Stomach smooth muscle (tissue), 2 donors: ENCODE measurements around the gene RNLS.

Experiments used
- H3K27ac ChIP-seq: one replicate; pipeline ENCODE4 v1.7.0; 2013; ENCODE audit warnings: mild to moderate bottlenecking, low read length, inconsistent platforms
- H3K27me3 ChIP-seq, 2 donors: one replicate each; pipeline ENCODE4 v1.7.0; 2013; ENCODE audit warnings: low read length in 2 of 2; ENCODE audit not compliant: insufficient read depth in 2 of 2, control insufficient read depth in 1 of 2
- H3K36me3 ChIP-seq, 2 donors: one replicate each; pipeline ENCODE4 v1.7.0; 2013; ENCODE audit warnings: low read length in 2 of 2; ENCODE audit not compliant: control insufficient read depth in 2 of 2, insufficient read depth in 2 of 2
- H3K4me1 ChIP-seq: one replicate; pipeline ENCODE4 v1.7.0; 2013; ENCODE audit warnings: low read length; ENCODE audit not compliant: control insufficient read depth, insufficient read depth
- H3K4me3 ChIP-seq, 2 donors: one replicate each; pipeline ENCODE4 v1.7.0; 2013; ENCODE audit warnings: low read length in 2 of 2
- H3K9ac ChIP-seq, 2 donors: one replicate each; pipeline ENCODE4 v1.7.0; 2013; ENCODE audit warnings: low read length in 2 of 2, mild to moderate bottlenecking in 1 of 2
- H3K9me3 ChIP-seq, 2 donors: one replicate each; pipeline ENCODE4 v1.7.0; 2013; ENCODE audit warnings: low read length in 2 of 2; ENCODE audit not compliant: control insufficient read depth in 2 of 2
- donor health status: healthy.
- donor health status: Pancreatic carcinoma.

RNLS gene

DNA sequence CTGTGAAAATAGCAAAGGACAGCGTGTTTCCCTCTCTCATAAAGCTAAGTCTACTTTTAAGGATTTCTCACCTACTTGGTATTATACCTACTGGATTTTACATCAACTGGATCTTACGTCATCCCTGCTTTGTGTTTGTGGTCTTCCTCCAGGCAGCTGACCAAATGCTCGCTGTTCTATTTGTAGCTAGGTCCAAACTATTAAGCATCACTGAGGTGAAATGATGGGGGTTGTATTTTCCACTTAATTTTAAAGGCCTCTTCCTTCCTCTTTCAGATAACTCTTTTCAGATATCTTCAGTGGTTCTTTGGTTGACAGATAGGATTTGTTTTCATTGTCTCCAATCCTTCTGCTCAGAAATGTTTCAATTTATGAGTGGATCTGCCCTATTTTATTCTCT is 169.7 kb downstream of the RNLS start:
- Histone ChIP-seq H3K9me3 (no peaks in the 10 kb centered on the region), H3K36me3 (no peaks in the 10 kb centered on the region), H3K4me1 (no peaks in the 10 kb centered on the region), H3K27me3 (no peaks in the 10 kb centered on the region), H3K9ac (no peak overlapping the region), H3K4me3 (no peak overlapping the region), H3K27ac (no peak overlapping the region)

DNA sequence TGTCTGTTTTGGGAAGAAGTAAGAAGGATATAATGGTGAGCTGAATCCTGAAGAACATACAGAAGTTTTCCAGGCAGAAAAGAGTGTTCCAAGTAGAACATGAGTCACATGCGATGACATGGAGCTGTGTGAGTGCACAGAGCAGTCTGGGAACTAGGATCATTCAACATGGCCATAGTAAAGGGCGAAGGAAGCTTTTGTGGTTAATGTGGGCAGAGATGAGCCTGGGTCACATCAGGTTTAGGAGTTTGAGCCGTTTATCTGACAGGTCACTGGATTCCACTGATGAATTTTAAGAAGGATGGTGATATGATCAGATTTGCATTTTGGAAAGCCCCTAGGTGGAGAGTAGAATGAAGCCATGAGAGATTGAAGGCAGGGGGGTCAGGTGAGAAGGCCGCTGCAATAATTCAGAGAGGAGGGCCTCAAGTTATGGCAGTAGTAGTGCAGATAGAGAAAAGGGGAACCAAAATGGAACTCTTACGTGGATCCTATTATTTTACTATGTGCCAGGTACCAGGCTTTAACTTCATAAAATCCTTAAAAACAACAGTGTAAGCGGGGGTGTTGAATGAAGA is 171.3 kb downstream of the RNLS start:
- Histone ChIP-seq H3K36me3 (no peaks in the 10 kb centered on the region), H3K9me3 (no peaks in the 10 kb centered on the region), H3K4me3 (no peak overlapping the region), H3K27me3 (no peaks in the 10 kb centered on the region), H3K4me1 (no peaks in the 10 kb centered on the region), H3K27ac (no peak overlapping the region), H3K9ac (no peak overlapping the region)

GRCh38 chr10:88409824-88410223 is 173.3 kb downstream of the RNLS start:
- H3K9me3 ChIP-seq: no peaks in the 10 kb centered on the region
- no peak overlapping the region for H3K27ac ChIP-seq
- H3K36me3 ChIP-seq: no peaks in the 10 kb centered on the region
- no peak overlapping the region for H3K4me3 ChIP-seq
- no peaks in the 10 kb centered on the region for H3K27me3 ChIP-seq
- H3K9ac ChIP-seq: no peak overlapping the region
- H3K4me1 ChIP-seq: no peaks in the 10 kb centered on the region

DNA sequence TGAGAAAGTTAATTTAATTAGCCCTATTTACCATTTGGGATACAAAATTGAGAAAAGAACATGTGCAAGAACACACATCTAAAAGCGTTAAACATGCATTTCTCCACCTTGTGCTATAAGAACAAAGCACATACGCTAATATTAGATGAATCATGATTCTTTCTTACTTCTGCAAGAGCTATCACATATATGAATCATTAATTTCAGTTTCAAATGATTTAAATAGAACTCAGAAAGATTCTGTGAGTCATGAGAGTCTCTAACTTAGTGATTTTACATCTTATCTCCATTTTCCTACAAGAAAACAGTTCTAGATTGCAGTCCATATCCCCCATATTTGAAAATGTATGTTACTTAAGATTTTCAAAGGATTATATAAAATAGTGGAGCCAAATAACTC is 173.9 kb downstream of the RNLS start:
- H3K4me3 ChIP-seq: no peak overlapping the region
- H3K4me1 ChIP-seq: no peaks in the 10 kb centered on the region
- H3K9me3 ChIP-seq: no peaks in the 10 kb centered on the region
- no peaks in the 10 kb centered on the region for H3K27me3 ChIP-seq
- H3K36me3 ChIP-seq: no peaks in the 10 kb centered on the region
- no peak overlapping the region for H3K27ac ChIP-seq
- H3K9ac ChIP-seq: no peak overlapping the region

GRCh38 chr10:88408096-88408495 is 175.0 kb downstream of the RNLS start:
- Histone ChIP-seq H3K9me3 (no peaks in the 10 kb centered on the region), H3K4me3 (no peak overlapping the region), H3K27me3 (no peaks in the 10 kb centered on the region), H3K27ac (no peak overlapping the region), H3K4me1 (no peaks in the 10 kb centered on the region), H3K36me3 (no peaks in the 10 kb centered on the region), H3K9ac (no peak overlapping the region)

GRCh38 chr10:88404133-88404532 is 179.0 kb downstream of the RNLS start:
- H3K27ac ChIP-seq: no peak overlapping the region
- H3K36me3 ChIP-seq: no peaks in the 10 kb centered on the region
- H3K9ac ChIP-seq: no peak overlapping the region
- no peak overlapping the region for H3K4me3 ChIP-seq
- H3K27me3 ChIP-seq: no peaks in the 10 kb centered on the region
- H3K9me3 ChIP-seq: peaks cover 0 to 3% of the 10 kb centered on the region in 2 donors
- no peaks in the 10 kb centered on the region for H3K4me1 ChIP-seq

GRCh38 chr10:88401671-88402347 is 181.3 kb downstream of the RNLS start:
- Histone ChIP-seq H3K9ac (no peak overlapping the region), H3K36me3 (no peaks in the 10 kb centered on the region), H3K4me3 (no peak overlapping the region), H3K27ac (no peak overlapping the region), H3K9me3 (peaks cover 0 to 3% of the 10 kb centered on the region in 2 donors), H3K4me1 (no peaks in the 10 kb centered on the region), H3K27me3 (no peaks in the 10 kb centered on the region)

DNA sequence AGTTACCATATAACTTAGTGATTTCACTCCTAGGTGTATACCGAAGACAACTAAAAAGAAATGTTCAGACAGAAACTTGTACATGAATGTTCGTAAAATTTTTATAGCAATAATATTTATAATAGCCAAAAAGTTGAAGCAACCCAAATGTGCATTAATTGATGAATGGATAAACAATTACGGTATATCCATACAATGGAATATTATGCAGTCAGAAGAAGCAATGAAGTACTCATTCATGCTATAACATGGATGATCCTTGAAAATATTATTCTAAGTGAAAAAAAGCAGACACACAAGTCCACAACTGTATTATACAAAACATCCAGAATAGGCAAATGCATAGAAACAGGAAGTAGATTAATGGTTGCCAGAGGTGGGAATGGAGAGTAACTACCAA is 183.9 kb downstream of the RNLS start:
- peaks cover 0 to 6% of the 10 kb centered on the region in 2 donors for H3K9me3 ChIP-seq
- no peak overlapping the region for H3K27ac ChIP-seq
- H3K4me1 ChIP-seq: no peaks in the 10 kb centered on the region
- no peaks in the 10 kb centered on the region for H3K27me3 ChIP-seq
- no peak overlapping the region for H3K9ac ChIP-seq
- no peaks in the 10 kb centered on the region for H3K36me3 ChIP-seq
- no peak overlapping the region for H3K4me3 ChIP-seq

DNA sequence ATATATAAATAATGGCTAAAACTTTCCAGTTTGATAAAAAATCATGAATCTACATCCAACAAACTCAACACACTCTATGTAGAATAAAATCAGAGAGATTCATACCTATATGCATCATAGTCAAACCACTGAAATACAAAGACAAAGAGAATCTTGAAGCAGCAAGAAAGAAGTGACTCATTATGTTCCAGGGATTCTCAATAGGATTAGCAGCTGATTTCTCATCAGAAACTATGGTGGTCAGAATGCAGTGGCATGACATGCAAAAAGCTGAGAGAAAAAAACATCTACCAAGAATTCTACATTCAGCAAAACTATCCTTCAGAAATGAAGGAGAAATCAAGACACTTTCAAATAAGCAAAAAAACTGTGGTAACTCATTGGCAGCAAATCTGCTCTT is 187.4 kb downstream of the RNLS start:
- Histone ChIP-seq H3K27me3 (no peaks in the 10 kb centered on the region), H3K4me1 (no peaks in the 10 kb centered on the region), H3K9me3 (peaks cover 0 to 6% of the 10 kb centered on the region in 2 donors), H3K9ac (no peak overlapping the region), H3K36me3 (no peaks in the 10 kb centered on the region), H3K4me3 (no peak overlapping the region), H3K27ac (no peak overlapping the region)

- H3K27me3 ChIP-seq: no peaks in the 10 kb centered on the region
- no peak overlapping the region for H3K27ac ChIP-seq
- no peak overlapping the region for H3K4me3 ChIP-seq
- no peaks in the 10 kb centered on the region for H3K36me3 ChIP-seq
- peaks cover 0 to 3% of the 10 kb centered on the region in 2 donors for H3K9me3 ChIP-seq
- no peaks in the 10 kb centered on the region for H3K4me1 ChIP-seq
- no peak overlapping the region for H3K9ac ChIP-seq
Observed at GRCh38 chr10:88392222-88392621, 190.9 kb downstream of the RNLS start.

DNA sequence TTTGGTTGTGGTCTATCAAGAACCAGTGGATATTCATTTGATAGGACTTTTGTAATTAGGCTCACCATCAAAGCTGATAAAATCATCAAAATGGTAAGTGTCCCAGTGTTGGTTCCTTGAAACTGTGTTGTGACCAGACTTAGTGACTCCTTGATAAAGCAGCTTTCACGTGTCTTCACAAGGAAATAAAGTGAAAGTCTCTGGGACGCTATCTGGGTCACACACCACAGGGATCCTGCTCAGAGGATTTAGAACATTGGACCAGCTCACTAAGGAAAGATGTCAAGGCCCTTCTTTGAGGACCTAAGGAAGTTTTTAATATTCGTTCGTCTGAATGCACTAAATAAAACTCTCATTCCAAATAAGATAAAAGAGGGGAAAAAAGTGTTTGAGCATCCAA is 193.1 kb downstream of the RNLS start:
- Histone ChIP-seq H3K4me1 (no peaks in the 10 kb centered on the region), H3K4me3 (no peak overlapping the region), H3K36me3 (no peaks in the 10 kb centered on the region), H3K9me3 (no peaks in the 10 kb centered on the region), H3K27me3 (no peaks in the 10 kb centered on the region), H3K27ac (no peak overlapping the region), H3K9ac (no peak overlapping the region)
